Endothelial cell of umbilical vein (primary cell): Measurements from ENCODE around the gene CEP128. TPM values are rescaled to one million over a fixed set of nuclear protein-coding genes. Genes with fewer than 3 reads are reported as not detected.

ENCODE experiments used
- BruUV-seq: library from RNA; stranded (reverse); fragments of 400-500 nt; replicated peaks from 2 replicates; lab custom pipeline; 2021; lab: Mats Ljungman, UMichigan
- CTCF ChIA-PET: fragments of 300-600, 350-600 bp; sonication (Branson Sonifier 250); formaldehyde crosslinking; loops from one replicate; lab custom pipeline; 2021; ENCODE audit warnings: antibody characterized with exemption, inconsistent platforms; lab: Charles Lee
- POLR2A ChIA-PET: fragments of 300-600, 350-600 bp; sonication (Branson Sonifier 250); formaldehyde crosslinking; loops from one replicate; lab custom pipeline; 2021; ENCODE audit warnings: antibody characterized with exemption, inconsistent platforms; lab: Charles Lee
- DNase-seq: peaks from one replicate; pipeline ENCODE4 v3.0.0-alpha.2; 2011; ENCODE audit warnings: low read depth, low spot score
- FAIRE-seq: peaks from 2 replicates; lab custom pipeline; 2011; peaks lifted over from hg19 to GRCh38; lab: Jason Lieb, UNC
- H2AFZ ChIP-seq: 2 replicates; pipeline ENCODE4 v1.6.0; 2012; ENCODE audit warnings: low read depth, low read length, control low read depth, inconsistent platforms
- H3K27ac ChIP-seq: 2 replicates; pipeline ENCODE4 v1.5.1; 2011; ENCODE audit warnings: low read depth, mild to moderate bottlenecking, control low read depth, low read length, moderate library complexity; ENCODE audit not compliant: insufficient read depth
- H3K27me3 ChIP-seq, 2 experiments: 2 replicates each; pipeline versions ENCODE4 v1.6.0 to v1.6.1; 2011; ENCODE audit warnings: low read length in 2 of 2, mixed read lengths in 1 of 2; ENCODE audit not compliant: control insufficient read depth in 2 of 2, insufficient read depth in 2 of 2
- H3K36me3 ChIP-seq, 2 experiments: 2 replicates in 1 of 2; 3 replicates in 1 of 2; pipeline ENCODE4 v1.5.1; 2011; ENCODE audit warnings: low read length in 2 of 2, mild to moderate bottlenecking in 1 of 2, moderate library complexity in 1 of 2; ENCODE audit not compliant: control insufficient read depth in 2 of 2, insufficient read depth in 2 of 2; ENCODE audit errors: extremely low read depth in 1 of 2
- H3K4me1 ChIP-seq: 3 replicates; pipeline ENCODE4 v1.5.1; 2011; ENCODE audit warnings: mild to moderate bottlenecking, low read length; ENCODE audit not compliant: control insufficient read depth, insufficient read depth; ENCODE audit errors: extremely low read depth
- H3K4me2 ChIP-seq: 2 replicates; pipeline ENCODE4 v1.6.1; 2011; ENCODE audit warnings: low read length, control low read depth, mixed read lengths; ENCODE audit not compliant: insufficient read depth
- H3K4me3 ChIP-seq, 3 experiments: fragments of 200-600 bp in 1 of 3; sonication (generic), shearing (Covaris generic) in 1 of 3; replicated peaks in 1 of 3; 2 replicates each; pipeline ENCODE4 v1.5.1; 2011 to 2016; ENCODE audit warnings: control low read depth in 3 of 3, low read length in 3 of 3, mild to moderate bottlenecking in 2 of 3, inconsistent platforms in 1 of 3, low read depth in 1 of 3, moderate library complexity in 1 of 3; ENCODE audit not compliant: insufficient read depth in 1 of 3
- H3K79me2 ChIP-seq: 2 replicates; pipeline ENCODE4 v1.6.0; 2012; ENCODE audit warnings: low read length, inconsistent platforms; ENCODE audit not compliant: control insufficient read depth, insufficient read depth
- H3K9ac ChIP-seq: replicated peaks from 2 replicates; pipeline ENCODE3; 2011; ENCODE audit warnings: low read length, control low read depth; ENCODE audit not compliant: insufficient read depth; ENCODE audit errors: extremely low read depth
- H3K9me1 ChIP-seq: replicated peaks from 3 replicates; pipeline ENCODE4 v1.6.0; 2011; ENCODE audit warnings: mild to moderate bottlenecking, low read length; ENCODE audit not compliant: control insufficient read depth, insufficient read depth; ENCODE audit errors: extremely low read depth
- H3K9me3 ChIP-seq: replicated peaks from 2 replicates; pipeline ENCODE4 v1.5.1; 2012; ENCODE audit warnings: low read length, inconsistent platforms; ENCODE audit not compliant: control insufficient read depth, insufficient read depth
- H4K20me1 ChIP-seq: replicated peaks from 2 replicates; pipeline ENCODE3; 2011; ENCODE audit warnings: mild to moderate bottlenecking, low read length; ENCODE audit not compliant: control insufficient read depth, insufficient read depth; ENCODE audit errors: extremely low read depth
- EZH2 ChIP-seq: IDR thresholded peaks from 2 replicates; pipeline ENCODE4 v1.6.1; 2012; ENCODE audit warnings: borderline replicate concordance, low read depth, mild to moderate bottlenecking, moderate library complexity, low read length, inconsistent platforms; ENCODE audit not compliant: severe bottlenecking
- FOS ChIP-seq: IDR thresholded peaks from 2 replicates; pipeline ENCODE4 v1.6.1; 2011; ENCODE audit warnings: mild to moderate bottlenecking, low read length, moderate library complexity, borderline replicate concordance; ENCODE audit not compliant: insufficient read depth
- GATA2 ChIP-seq: IDR thresholded peaks from 2 replicates; pipeline ENCODE4 v1.7.0; 2011; ENCODE audit warnings: low read depth, mild to moderate bottlenecking, moderate library complexity, mixed read lengths, low read length; ENCODE audit not compliant: insufficient read length, insufficient read depth
- JUN ChIP-seq: IDR thresholded peaks from 2 replicates; pipeline ENCODE4 v1.6.1; 2011; ENCODE audit warnings: borderline replicate concordance, low read depth; ENCODE audit not compliant: insufficient read length, insufficient read depth
- MYC ChIP-seq: IDR thresholded peaks from one replicate; pipeline ENCODE4 v1.6.1; 2011; ENCODE audit warnings: mild to moderate bottlenecking, low read depth, low read length
- POLR2A ChIP-seq: IDR thresholded peaks from 2 replicates; pipeline ENCODE4 v1.6.1; 2012; ENCODE audit warnings: low read depth, mild to moderate bottlenecking, control low read depth, low read length
- POLR2AphosphoS5 ChIP-seq: IDR thresholded peaks from 2 replicates; pipeline ENCODE4 v1.6.1; 2012; ENCODE audit warnings: low read depth, mild to moderate bottlenecking, control low read depth, low read length, moderate library complexity; ENCODE audit not compliant: insufficient read depth
- dilution Hi-C: fragments of 300-500 bp; cut with MboI; formaldehyde crosslinking; loops from one replicate; pipeline ENCODE4 v1.15.0; 2019; ENCODE audit warnings: low sequenced_read_pairs; ENCODE audit not compliant: extremely low pct_ligation_motif_present
- intact Hi-C: fragments of 100-400 bp; cut with micrococcal nuclease; formaldehyde crosslinking; loops from one replicate; pipeline ENCODE4 v1.10.0; 2022
- polyA plus RNA-seq, 4 experiments: library from polyadenylated mRNA; depleted of rRNA in 3 of 4; stranded (reverse) in 3 of 4; unstranded in 1 of 4; fragments of >200 nt; gene quantifications; 2 replicates each; pipeline versions ENCODE4 v1.2.1 to v1.2.3, GENCODE V29; 2011 to 2012; ENCODE audit warnings: missing spikeins in 1 of 4
- total RNA-seq: library from RNA; stranded (reverse); gene quantifications from 2 replicates; pipeline ENCODE4 v1.2.3, GENCODE V29; 2021
- TF ChIP-seq, protein P1 (sequence below), 2 donors: IDR thresholded peaks; 1 replicate in 1 of 2; 2 replicates in 1 of 2; pipeline ENCODE4 v1.5.1; 2011; ENCODE audit warnings: low read length in 2 of 2, mild to moderate bottlenecking in 2 of 2, moderate library complexity in 2 of 2, control low read depth in 1 of 2, inconsistent platforms in 1 of 2, low read depth in 1 of 2; ENCODE audit not compliant: insufficient read depth in 1 of 2; ENCODE audit errors: extremely low read depth in 1 of 2
- TF ChIP-seq, protein P2 (sequence below): IDR thresholded peaks from 2 replicates; pipeline ENCODE4 v1.6.1; 2011; ENCODE audit not compliant: insufficient read depth, insufficient read length

The CEP128 gene
- total and polyA plus RNA-seq, 2 donors (not counting 3 experiments of a cell fraction or from before 2014, with no cell fraction given): 0.91 to 23.7 TPM

DNA sequence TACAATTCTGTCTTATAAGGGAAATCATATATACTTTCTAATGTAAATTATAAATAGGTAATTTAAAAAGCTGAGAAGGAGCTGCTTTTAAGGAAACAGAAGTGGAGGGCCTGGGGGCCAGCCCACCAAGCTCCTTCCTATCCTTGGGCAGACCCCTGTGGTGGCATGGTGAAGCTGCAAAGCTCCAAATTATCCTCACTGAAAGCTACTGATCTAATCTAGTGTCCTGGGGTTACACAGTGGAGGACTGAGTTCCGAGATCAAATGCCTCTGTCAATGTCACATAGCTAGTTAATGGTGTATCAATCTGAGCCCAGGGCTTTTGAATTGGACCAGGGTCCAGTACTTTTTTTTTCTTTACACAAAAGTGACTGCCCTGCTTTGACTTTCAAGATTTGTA is 355.4 kb downstream of the CEP128 start:
- dilution Hi-C loops (no loop called here), intact Hi-C loops (loop anchor here (5.0 to 10.0 kb wide), 3 partner anchors 374 to 1651 kb away; partner anchors contain the start of gene DIO2)
- peaks cover 7% of the 10 kb centered on the region for H3K4me1 ChIP-seq
- no peak for FAIRE-seq
- H3K4me3 ChIP-seq: no peak overlapping the region
- POLR2A ChIA-PET: no interaction called here
- TF ChIP-seq MYC (no peak), POLR2AphosphoS5 (no peak), EZH2 (no peak), POLR2A (no peak), FOS (no peak), GATA2 (no peak), JUN (no peak)
- TF ChIP-seq, protein P1, sequence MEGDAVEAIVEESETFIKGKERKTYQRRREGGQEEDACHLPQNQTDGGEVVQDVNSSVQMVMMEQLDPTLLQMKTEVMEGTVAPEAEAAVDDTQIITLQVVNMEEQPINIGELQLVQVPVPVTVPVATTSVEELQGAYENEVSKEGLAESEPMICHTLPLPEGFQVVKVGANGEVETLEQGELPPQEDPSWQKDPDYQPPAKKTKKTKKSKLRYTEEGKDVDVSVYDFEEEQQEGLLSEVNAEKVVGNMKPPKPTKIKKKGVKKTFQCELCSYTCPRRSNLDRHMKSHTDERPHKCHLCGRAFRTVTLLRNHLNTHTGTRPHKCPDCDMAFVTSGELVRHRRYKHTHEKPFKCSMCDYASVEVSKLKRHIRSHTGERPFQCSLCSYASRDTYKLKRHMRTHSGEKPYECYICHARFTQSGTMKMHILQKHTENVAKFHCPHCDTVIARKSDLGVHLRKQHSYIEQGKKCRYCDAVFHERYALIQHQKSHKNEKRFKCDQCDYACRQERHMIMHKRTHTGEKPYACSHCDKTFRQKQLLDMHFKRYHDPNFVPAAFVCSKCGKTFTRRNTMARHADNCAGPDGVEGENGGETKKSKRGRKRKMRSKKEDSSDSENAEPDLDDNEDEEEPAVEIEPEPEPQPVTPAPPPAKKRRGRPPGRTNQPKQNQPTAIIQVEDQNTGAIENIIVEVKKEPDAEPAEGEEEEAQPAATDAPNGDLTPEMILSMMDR (IDR thresholded peaks at IDR 0.05; ENCODE audit: extremely low read depth in 1 of 2, insufficient read depth in 1 of 2, low read depth in 1 of 2, low read length in 2 of 2): no peak
- TF ChIP-seq, protein P2, sequence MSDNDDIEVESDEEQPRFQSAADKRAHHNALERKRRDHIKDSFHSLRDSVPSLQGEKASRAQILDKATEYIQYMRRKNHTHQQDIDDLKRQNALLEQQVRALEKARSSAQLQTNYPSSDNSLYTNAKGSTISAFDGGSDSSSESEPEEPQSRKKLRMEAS: no peak
- H3K9me3 ChIP-seq: no peaks in the 10 kb centered on the region
- H4K20me1 ChIP-seq: no peaks in the 10 kb centered on the region
- H3K9ac ChIP-seq: no peak overlapping the region
- H2AFZ ChIP-seq: no peak overlapping the region
- no peaks in the 10 kb centered on the region for H3K36me3 ChIP-seq
- CTCF ChIA-PET: interaction anchor here (0.8 to 5.7 kb wide), 30 partner anchors 11 to 1652 kb away, joined by 3 to 65 read pairs (median 5); no protein-coding TSS in a partner anchor
- H3K79me2 ChIP-seq: no peaks in the 10 kb centered on the region
- H3K4me2 ChIP-seq: no peak overlapping the region
- no peaks in the 10 kb centered on the region for H3K9me1 ChIP-seq
- BruUV-seq: no TSS peak
- no peak for DNase-seq
- H3K27me3 ChIP-seq: no peaks in the 10 kb centered on the region
- no peak overlapping the region for H3K27ac ChIP-seq
